C4-2B (cell line): ENCODE measurements around the gene FCGR3B.
"Not testable (repeated sequence)": the region's sequence is repeated elsewhere in the genome, so short reads cannot be mapped to it uniquely, and the experiment has no call there.

Experiments
- CTCF ChIP-seq: fragments of 450-650 bp; conservative IDR thresholded peaks from 2 replicates; pipeline ENCODE4 v1.5.1; 2017; ENCODE audit warnings: mild to moderate bottlenecking
- ZFX ChIP-seq: fragments of 450-650 bp; IDR thresholded peaks from 2 replicates; pipeline ENCODE4 v1.6.1; 2017

GRCh38 chr1:161592586-161592985 lies 38.4 kb downstream of the FCGR3B start:
- not testable (repeated sequence) for TF ChIP-seq CTCF, ZFX
